Ovary (tissue), 3 donors: ENCODE measurements around the gene FAM170B.

Experiments
- CTCF ChIP-seq, 3 donors: fragments of 450-650 bp in 2 of 3; fragments of 200-600 bp in 1 of 3; IDR thresholded peaks; one replicate each; pipeline versions ENCODE4 v1.5.1 to v1.8.0; 2016 to 2022; ENCODE audit warnings: antibody characterized with exemption in 3 of 3, mild to moderate bottlenecking in 1 of 3
- EP300 ChIP-seq: sonication (generic); formaldehyde crosslinking; IDR thresholded peaks from one replicate; pipeline ENCODE4 v1.6.1; 2017; ENCODE audit warnings: antibody characterized with exemption
- POLR2A ChIP-seq: fragments of 450-650 bp; IDR thresholded peaks from one replicate; pipeline ENCODE4 v1.6.1; 2017; ENCODE audit warnings: antibody characterized with exemption, mild to moderate bottlenecking, moderate library complexity
- donor health status: DM: no; HTN: no; CAD: no.

GRCh38 chr10:49103761-49104160 lies 30.1 kb downstream of the FAM170B start:
- no peak for TF ChIP-seq EP300
- no peak for TF ChIP-seq POLR2A
- TF ChIP-seq CTCF (IDR thresholded peaks at IDR 0.05) = no peak
